ENCODE measurements around the gene PDGFB. TPM values are rescaled to one million over a fixed set of nuclear protein-coding genes. Genes with fewer than 3 reads are reported as not detected.

The PDGFB gene
- total RNA-seq, 1 experiment from 2014 or later = 9.2 TPM

- TF ChIP-seq SMAD4 (CRISPR knock-in tag; IDR thresholded peaks at IDR 0.05) (no peak), ZNF532 (CRISPR knock-in tag; IDR thresholded peaks at IDR 0.05; ENCODE audit: borderline replicate concordance) (no peak), ATF1 (CRISPR knock-in tag; IDR thresholded peaks at IDR 0.05) (no peak), E2F5 (CRISPR knock-in tag; IDR thresholded peaks at IDR 0.05) (no peak), IRF1 (CRISPR knock-in tag; IDR thresholded peaks at IDR 0.05) (no peak)
These were observed 19.0 kb upstream of the PDGFB start (continued) for GRCh38 chr22:39263626-39264348.

GRCh38 chr22:39259666-39260065 lies 14.9 kb upstream of the PDGFB start:
- POLR2A ChIA-PET = interaction anchor here (0.5 kb wide), 1 partner anchor 47 kb away, joined by 8 read pairs; no protein-coding TSS in a partner anchor
- DNase-seq (ENCODE audit: low spot score) = no peak
- CTCF ChIA-PET = no interaction called here
- Mint-ChIP-seq H3K9me3 (peaks cover 15% of the 10 kb centered on the region), H3K27me3 (ENCODE audit: low read depth) (no peaks in the 10 kb centered on the region; the same call in 1 of the 2 replicates), H3K4me3 (no peak overlapping the region), H3K27ac (no peak overlapping the region), H3K36me3 (no peaks in the 10 kb centered on the region), H3K4me1 (peaks cover 14% of the 10 kb centered on the region)
- ATAC-seq = no peak
- TF ChIP-seq E2F1 (CRISPR knock-in tag; IDR thresholded peaks at IDR 0.05) = no peak
- no peak for TF ChIP-seq CBFB (CRISPR knock-in tag; IDR thresholded peaks at IDR 0.05; ENCODE audit: low read depth)
- TF ChIP-seq ZNF219 (CRISPR knock-in tag; IDR thresholded peaks at IDR 0.05; ENCODE audit: borderline replicate concordance) = no peak
- TF ChIP-seq ATF2 (CRISPR knock-in tag; IDR thresholded peaks at IDR 0.05; ENCODE audit: borderline replicate concordance, low read depth) = no peak
- TF ChIP-seq ERG (CRISPR knock-in tag; IDR thresholded peaks at IDR 0.05) = no peak
- no peak for TF ChIP-seq TP53 (CRISPR knock-in tag; IDR thresholded peaks at IDR 0.05)
- TF ChIP-seq USF2 (CRISPR knock-in tag; IDR thresholded peaks at IDR 0.05) = no peak
- TF ChIP-seq ETV6 (CRISPR knock-in tag; IDR thresholded peaks at IDR 0.05) = no peak
- TF ChIP-seq ZSCAN18 (CRISPR knock-in tag; IDR thresholded peaks at IDR 0.05) = no peak
- no peak for TF ChIP-seq ARID4B (CRISPR knock-in tag; IDR thresholded peaks at IDR 0.05; ENCODE audit: borderline replicate concordance)

All from WTC11 (cell line).